IMR-90 (cell line): ENCODE data around the gene ELL2. TPM values are rescaled to one million over a fixed set of nuclear protein-coding genes. Genes with fewer than 3 reads are reported as not detected.

Source experiments
- ATAC-seq: fragments of 200-7000 bp; cut with Tn5 transposase; 2 replicates; pipeline ENCODE4 v1.9.1; 2020; ENCODE audit warnings: low read depth, mild to moderate bottlenecking, moderate library complexity
- BruUV-seq: library from RNA; stranded (reverse); fragments of 400-500 nt; replicated peaks from 2 replicates; lab custom pipeline; 2021; lab: Mats Ljungman, UMichigan
- CTCF ChIA-PET: fragments of 300-600 bp; formaldehyde crosslinking; extraction: SDS; loops from one replicate; lab custom pipeline; 2021; ENCODE audit warnings: antibody characterized with exemption; lab: Yijun Ruan, JAX
- POLR2A ChIA-PET: fragments of 300-600 bp; sonication (Branson Sonifier 250); formaldehyde crosslinking; loops from one replicate; lab custom pipeline; 2022; ENCODE audit warnings: antibody characterized with exemption; ENCODE audit not compliant: unreplicated experiment; lab: Charles Lee
- DNase-seq: peaks from one replicate; pipeline ENCODE4 v3.0.0; 2013
- H2AFZ ChIP-seq: replicated peaks from 2 replicates; pipeline ENCODE3; 2013; ENCODE audit warnings: low read length, mild to moderate bottlenecking; ENCODE audit not compliant: poor library complexity
- H2AK5ac ChIP-seq: 2 replicates; pipeline ENCODE4 v1.6.1; 2013; ENCODE audit warnings: low read depth, low read length, inconsistent platforms
- H2AK9ac ChIP-seq: replicated peaks from 2 replicates; pipeline ENCODE3; 2013; ENCODE audit warnings: mild to moderate bottlenecking, low read depth, low read length, moderate library complexity; ENCODE audit not compliant: poor library complexity
- H2BK120ac ChIP-seq: 2 replicates; pipeline ENCODE4 v1.6.1; 2013; ENCODE audit warnings: low read depth, low read length, inconsistent platforms
- H2BK15ac ChIP-seq: 3 replicates; pipeline ENCODE4 v1.6.1; 2013; ENCODE audit warnings: low read depth, low read length, inconsistent platforms
- H2BK20ac ChIP-seq: 2 replicates; pipeline ENCODE4 v1.6.1; 2013; ENCODE audit warnings: low read depth, mild to moderate bottlenecking, inconsistent platforms, low read length, moderate library complexity
- H2BK5ac ChIP-seq: 2 replicates; pipeline ENCODE4 v1.6.1; 2013; ENCODE audit warnings: mild to moderate bottlenecking, low read depth, low read length, inconsistent platforms; ENCODE audit not compliant: poor library complexity, severe bottlenecking
- H3K14ac ChIP-seq: replicated peaks from 2 replicates; pipeline ENCODE4 v1.6.1; 2013; ENCODE audit warnings: low read depth, low read length, inconsistent platforms
- H3K18ac ChIP-seq: 2 replicates; pipeline ENCODE4 v1.6.1; 2013; ENCODE audit warnings: low read depth, low read length, control low read depth
- H3K23ac ChIP-seq: 2 replicates; pipeline ENCODE4 v1.6.1; 2013; ENCODE audit warnings: low read depth, low read length, inconsistent platforms
- H3K27ac ChIP-seq: 2 replicates; pipeline ENCODE4 v1.5.1; 2013; ENCODE audit warnings: mild to moderate bottlenecking, control low read depth, low read length; ENCODE audit not compliant: insufficient read depth
- H3K27me3 ChIP-seq: 2 replicates; pipeline ENCODE4 v1.6.1; 2013; ENCODE audit warnings: low read length; ENCODE audit not compliant: control insufficient read depth, insufficient read depth
- H3K36me3 ChIP-seq: 2 replicates; pipeline ENCODE4 v1.6.1; 2013; ENCODE audit warnings: low read length, mixed read lengths; ENCODE audit not compliant: control insufficient read depth, insufficient read depth
- H3K4ac ChIP-seq: 2 replicates; pipeline ENCODE4 v1.6.1; 2013; ENCODE audit warnings: low read depth, low read length, inconsistent platforms
- H3K4me1 ChIP-seq: 2 replicates; pipeline ENCODE4 v1.6.1; 2013; ENCODE audit warnings: low read length, mixed read lengths; ENCODE audit not compliant: control insufficient read depth, insufficient read depth
- H3K4me2 ChIP-seq: 2 replicates; pipeline ENCODE4 v1.6.1; 2013; ENCODE audit warnings: low read depth, mild to moderate bottlenecking, control low read depth, low read length, moderate library complexity
- H3K4me3 ChIP-seq: 2 replicates; pipeline ENCODE4 v1.5.1; 2013; ENCODE audit warnings: low read depth, mild to moderate bottlenecking, control low read depth, low read length, moderate library complexity; ENCODE audit not compliant: insufficient read depth
- H3K56ac ChIP-seq: 2 replicates; pipeline ENCODE4 v1.6.1; 2013; ENCODE audit warnings: low read length, inconsistent platforms; ENCODE audit not compliant: insufficient read depth; ENCODE audit errors: extremely low read depth
- H3K79me1 ChIP-seq, 2 experiments: 2 replicates each; pipeline ENCODE4 v1.6.1; 2013; ENCODE audit warnings: low read length in 2 of 2, inconsistent platforms in 1 of 2, low read depth in 1 of 2
- H3K9ac ChIP-seq: 2 replicates; pipeline ENCODE4 v1.6.1; 2013; ENCODE audit warnings: low read depth, low read length, control low read depth
- H3K9me1 ChIP-seq: 2 replicates; pipeline ENCODE4 v1.6.1; 2013; ENCODE audit warnings: low read length, inconsistent platforms; ENCODE audit not compliant: insufficient read depth
- H3K9me3 ChIP-seq: 2 replicates; pipeline ENCODE4 v1.6.1; 2013; ENCODE audit warnings: low read length; ENCODE audit not compliant: control insufficient read depth, insufficient read depth
- H4K20me1 ChIP-seq: 2 replicates; pipeline ENCODE4 v1.6.1; 2013; ENCODE audit warnings: low read length, inconsistent platforms; ENCODE audit not compliant: insufficient read depth
- H4K5ac ChIP-seq: 2 replicates; pipeline ENCODE4 v1.6.1; 2013; ENCODE audit warnings: mild to moderate bottlenecking, low read depth, low read length, control low read depth
- H4K8ac ChIP-seq, 2 experiments: 2 replicates each; pipeline ENCODE4 v1.6.1; 2013; ENCODE audit warnings: low read depth in 2 of 2, low read length in 2 of 2, control low read depth in 1 of 2, inconsistent platforms in 1 of 2
- H4K91ac ChIP-seq: 2 replicates; pipeline ENCODE4 v1.6.1; 2013; ENCODE audit warnings: low read depth, low read length, inconsistent platforms; ENCODE audit not compliant: insufficient read depth
- CEBPB ChIP-seq: IDR thresholded peaks from 2 replicates; pipeline ENCODE4 v1.6.1; 2012; ENCODE audit warnings: low read depth, low read length, improper control_type of control experiment
- ELK1 ChIP-seq: fragments of 150-350 bp; IDR thresholded peaks from 2 replicates; pipeline ENCODE4 v1.6.1; 2016; ENCODE audit warnings: low read depth, mild to moderate bottlenecking, low read length, moderate library complexity, borderline replicate concordance
- FOS ChIP-seq: fragments of 150-350 bp; IDR thresholded peaks from 2 replicates; pipeline ENCODE4 v1.6.1; 2016; ENCODE audit warnings: low read depth, low read length
- NFE2L2 ChIP-seq: fragments of 150-350 bp; IDR thresholded peaks from 2 replicates; pipeline ENCODE4 v1.6.1; 2016; ENCODE audit warnings: low read depth, mild to moderate bottlenecking, low read length
- POLR2A ChIP-seq: IDR thresholded peaks from 2 replicates; pipeline ENCODE4 v1.6.1; 2012; ENCODE audit warnings: mild to moderate bottlenecking, low read depth, low read length
- RCOR1 ChIP-seq: IDR thresholded peaks from 2 replicates; pipeline ENCODE4 v1.6.1; 2012; ENCODE audit warnings: mild to moderate bottlenecking, low read length, improper control_type of control experiment; ENCODE audit not compliant: insufficient replicate concordance
- RFX5 ChIP-seq: IDR thresholded peaks from 2 replicates; pipeline ENCODE4 v1.8.0; 2012; ENCODE audit warnings: low read depth, mild to moderate bottlenecking, low read length, moderate library complexity
- WGBS, 2 experiments: methylation state at CpG; one replicate each; pipeline versions ENCODE4 v1.1.5 to v1.1.7; 2013; ENCODE audit warnings: missing lambda C conversion rate in 2 of 2; ENCODE audit not compliant: insufficient read length in 1 of 2; ENCODE audit errors: extremely low coverage in 2 of 2; 5-methylcytosine and 5-hydroxymethylcytosine counted together
- dilution Hi-C: fragments of 300-500 bp; cut with HindIII; formaldehyde crosslinking; loops from one replicate; pipeline ENCODE4 v1.14.3; 2018; ENCODE audit warnings: low sequenced_read_pairs; ENCODE audit not compliant: unreplicated experiment
- in situ Hi-C: fragments of 300-500 bp; cut with MboI; formaldehyde crosslinking; loops from 3 replicates; pipeline ENCODE4 v1.14.3; 2019; ENCODE audit warnings: low sequenced_read_pairs, inconsistent platforms, mixed read lengths
- intact Hi-C: fragments of 100-400 bp; cut with micrococcal nuclease; formaldehyde crosslinking; loops from 2 replicates; pipeline ENCODE4 v1.10.0; 2022
- polyA plus RNA-seq, 3 experiments: library from polyadenylated mRNA; depleted of rRNA; stranded (reverse); fragments of >200 nt; gene quantifications; 2 replicates each; pipeline ENCODE4 v1.2.3, GENCODE V29; 2012; ENCODE audit warnings: low replicate concordance in 1 of 3
- total RNA-seq: library from RNA; depleted of rRNA; stranded (reverse); fragments of >200 nt; gene quantifications from 2 replicates; pipeline ENCODE4 v1.2.3, GENCODE V29; 2012

ELL2 gene
- total and polyA plus RNA-seq, 2 of the 4 experiments (the other 2 are of a cell fraction), result 61.4 to 92.5 TPM

- no peak for ATAC-seq
Measured at GRCh38 chr5:95866435-95867040, 95.1 kb downstream of the ELL2 start.

More at GRCh38 chr5:95866435-95867040, 95.1 kb downstream of the ELL2 start:
- Histone ChIP-seq H3K27me3 (no peaks in the 10 kb centered on the region), H2AFZ (no peak overlapping the region), H3K9me1 (peaks cover 25% of the 10 kb centered on the region), H4K8ac (peak overlapping the region in 1 of 2 experiments; percentile 38; a peak in 2 of 4 replicates), H2BK5ac (peak overlapping the region; percentile 67), H3K4me3 (no peak overlapping the region), H3K4me1 (peaks cover 29% of the 10 kb centered on the region), H2AK5ac (0 out of 2 replicates have a peak overlapping the region, but pooled peaks have one; percentile 25), H4K5ac (peak overlapping the region; percentile 48; the same call in 1 of the 2 replicates), H3K23ac (peak overlapping the region; percentile 39; the same call in 1 of the 2 replicates), H4K20me1 (no peaks in the 10 kb centered on the region), H3K56ac (no peak overlapping the region), H2AK9ac (no peak overlapping the region), H3K14ac (peak overlapping the region; percentile 65), H3K18ac (peak overlapping the region; percentile 76), H3K79me1 (peaks cover 8 to 36% of the 10 kb centered on the region in 2 experiments), H4K91ac (peak overlapping the region; percentile 17; the same call in 1 of the 2 replicates), H2BK120ac (peak overlapping the region; percentile 69), H3K36me3 (no peaks in the 10 kb centered on the region), H3K27ac (peak overlapping the region; percentile 68; the same call in 1 of the 2 replicates), H3K9ac (no peak overlapping the region), H3K4ac (peak overlapping the region; percentile 61; the same call in 1 of the 2 replicates), H2BK15ac (peak overlapping the region; percentile 67; the same call in 1 of the 3 replicates), H3K9me3 (no peaks in the 10 kb centered on the region), H3K4me2 (no peak overlapping the region), H2BK20ac (peak overlapping the region; percentile 73)
- intact Hi-C loops (no loop called here), dilution Hi-C loops (no loop called here), in situ Hi-C loops (no loop called here)
- DNase-seq, result peak; percentile 65
- CTCF ChIA-PET, result no interaction called here
- WGBS, 2 experiments, result no CpG with 5 or more reads among the region's 1 CpG
- TF ChIP-seq RFX5 (no peak), NFE2L2 (peak; percentile 11; the same call in 1 of the 2 replicates), CEBPB (peak; percentile 16; the same call in 1 of the 2 replicates), POLR2A (no peak), FOS (0 out of 2 replicates have a peak, but pooled peaks have one; percentile 16), ELK1 (no peak), RCOR1 (no peak)
- BruUV-seq, result no TSS peak
- POLR2A ChIA-PET, result no interaction called here
